HUES48 (cell line): ENCODE data around the gene CYP27B1.

Experiments
- H3K27ac ChIP-seq: one replicate; pipeline ENCODE4 v1.7.0; 2013; ENCODE audit warnings: low read depth, low read length, inconsistent platforms
- H3K27me3 ChIP-seq: 2 replicates; pipeline ENCODE4 v1.6.1; 2013; ENCODE audit warnings: mild to moderate bottlenecking, low read length; ENCODE audit not compliant: control insufficient read depth, insufficient read depth
- H3K36me3 ChIP-seq: 2 replicates; pipeline ENCODE4 v1.6.1; 2013; ENCODE audit warnings: low read length; ENCODE audit not compliant: control insufficient read depth, insufficient read depth
- H3K4me1 ChIP-seq: 2 replicates; pipeline ENCODE4 v1.6.1; 2013; ENCODE audit warnings: mild to moderate bottlenecking, low read length; ENCODE audit not compliant: control insufficient read depth, insufficient read depth
- H3K4me3 ChIP-seq: 2 replicates; pipeline ENCODE4 v1.5.1; 2013; ENCODE audit warnings: mild to moderate bottlenecking, low read depth, low read length
- H3K9ac ChIP-seq: 2 replicates; pipeline ENCODE4 v1.6.1; 2013; ENCODE audit warnings: mild to moderate bottlenecking, low read depth, low read length, moderate library complexity
- H3K9me3 ChIP-seq: 2 replicates; pipeline ENCODE4 v1.6.1; 2013; ENCODE audit warnings: low read length; ENCODE audit not compliant: control insufficient read depth, insufficient read depth

CYP27B1 gene

GRCh38 chr12:57739387-57739786, 27.5 kb downstream of the CYP27B1 start:
- no peak overlapping the region for H3K9ac ChIP-seq
- no peaks in the 10 kb centered on the region for H3K36me3 ChIP-seq
- H3K27ac ChIP-seq = no peak overlapping the region
- no peak overlapping the region for H3K4me3 ChIP-seq
- H3K27me3 ChIP-seq = peaks cover 83% of the 10 kb centered on the region
- peaks cover 17% of the 10 kb centered on the region for H3K4me1 ChIP-seq
- no peaks in the 10 kb centered on the region for H3K9me3 ChIP-seq

DNA sequence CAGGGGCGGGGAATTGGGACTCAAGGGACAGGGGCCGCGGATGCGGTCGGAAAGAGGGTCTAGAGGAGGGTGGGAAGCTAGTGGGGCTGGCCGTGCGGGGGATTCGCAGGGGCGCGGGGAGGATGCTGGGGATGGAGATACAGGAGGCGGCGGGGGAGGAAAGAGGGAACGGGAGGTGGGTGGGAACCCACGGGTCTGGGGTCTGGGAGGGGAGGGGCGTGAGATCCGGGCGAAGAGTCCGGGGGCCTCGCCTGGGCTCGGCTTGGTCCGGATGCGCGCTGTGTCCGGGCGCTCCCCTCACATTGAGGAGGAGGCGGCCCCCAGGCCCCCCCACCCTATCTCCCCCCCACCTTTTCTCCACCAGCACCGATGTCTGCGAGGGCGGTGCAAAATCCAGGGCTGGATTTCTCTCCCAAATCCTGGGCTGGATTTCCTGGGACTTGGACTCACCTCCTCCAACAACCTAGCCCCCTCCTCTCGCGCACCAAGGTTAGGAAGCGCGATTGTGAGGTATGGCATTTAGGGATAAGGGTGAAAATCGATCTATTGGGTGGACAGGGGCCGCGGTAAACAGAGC, 28.1 kb downstream of the CYP27B1 start, which contains the start of gene AGAP2:
AGAP2 (minus strand) TSS at position 82 of the 577 bp plus-strand sequence. CDS start 496 bp downstream, outside the sequence.
- no peaks in the 10 kb centered on the region for H3K9me3 ChIP-seq
- H3K36me3 ChIP-seq = no peaks in the 10 kb centered on the region
- H3K27ac ChIP-seq = no peak within 1 kb of the TSS
- peaks cover 17% of the 10 kb centered on the region for H3K4me1 ChIP-seq
- peaks cover 89% of the 10 kb centered on the region for H3K27me3 ChIP-seq
- no peak within 1 kb of the TSS for H3K9ac ChIP-seq
- H3K4me3 ChIP-seq = peak within 1 kb of the TSS; percentile 54

GRCh38 chr12:57737467-57738460, 29.1 kb downstream of the CYP27B1 start:
- peaks cover 98% of the 10 kb centered on the region for H3K27me3 ChIP-seq

GRCh38 chr12:57736741-57737466, 30.0 kb downstream of the CYP27B1 start:
- no peak overlapping the region for H3K9ac ChIP-seq
- peaks cover 99% of the 10 kb centered on the region for H3K27me3 ChIP-seq
- peak overlapping the region; percentile 47; the same call in 1 of the 2 replicates for H3K4me3 ChIP-seq
- no peaks in the 10 kb centered on the region for H3K9me3 ChIP-seq
- no peak overlapping the region for H3K27ac ChIP-seq
- no peaks in the 10 kb centered on the region for H3K36me3 ChIP-seq
- H3K4me1 ChIP-seq = peaks cover 17% of the 10 kb centered on the region

More at GRCh38 chr12:57737467-57738460, 29.1 kb downstream of the CYP27B1 start:
- no peaks in the 10 kb centered on the region for H3K36me3 ChIP-seq
- no peak overlapping the region for H3K27ac ChIP-seq
- H3K9me3 ChIP-seq = no peaks in the 10 kb centered on the region
- H3K4me1 ChIP-seq = peaks cover 17% of the 10 kb centered on the region
- H3K4me3 ChIP-seq = peak overlapping the region; percentile 47
- no peak overlapping the region for H3K9ac ChIP-seq

DNA sequence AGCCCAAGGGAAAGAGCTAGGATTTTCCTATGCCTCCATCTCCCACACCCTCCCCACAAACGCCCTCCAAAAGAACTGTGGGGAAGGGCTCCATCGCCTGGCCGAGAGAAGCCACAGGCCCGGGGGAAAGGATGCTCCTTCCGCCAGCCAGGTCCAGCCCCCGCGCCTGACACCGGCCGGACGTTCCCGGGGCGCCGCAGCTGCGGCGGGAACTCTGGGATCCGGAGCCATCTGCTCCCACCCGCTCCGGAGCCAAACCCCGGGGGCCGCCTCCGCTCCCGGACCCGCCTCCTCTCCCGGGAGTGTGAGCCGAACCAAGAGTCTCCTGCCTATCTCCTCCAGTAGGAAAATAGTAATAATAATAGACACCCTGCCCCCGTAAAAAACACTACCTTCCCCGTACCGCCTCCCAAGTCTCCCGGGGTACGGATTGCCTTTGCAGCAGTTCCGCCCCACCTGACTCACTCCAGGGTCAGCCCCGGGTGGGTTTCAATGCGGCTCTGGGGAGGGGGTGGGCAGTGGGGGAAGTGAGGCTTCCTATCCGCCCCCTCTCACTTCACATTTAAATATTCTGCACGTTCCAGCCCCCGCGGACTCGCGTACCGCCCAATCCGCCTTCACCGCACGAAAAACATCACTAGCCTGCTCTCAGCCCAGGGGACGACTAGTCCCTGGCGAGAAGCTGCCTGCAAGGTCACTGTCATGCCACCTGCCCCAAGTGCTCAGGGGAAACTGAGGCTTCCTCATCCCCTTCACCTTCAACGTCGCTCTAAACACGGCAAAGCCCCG, 30.7 kb downstream of the CYP27B1 start:
- H3K27me3 ChIP-seq = peaks cover 99% of the 10 kb centered on the region

DNA sequence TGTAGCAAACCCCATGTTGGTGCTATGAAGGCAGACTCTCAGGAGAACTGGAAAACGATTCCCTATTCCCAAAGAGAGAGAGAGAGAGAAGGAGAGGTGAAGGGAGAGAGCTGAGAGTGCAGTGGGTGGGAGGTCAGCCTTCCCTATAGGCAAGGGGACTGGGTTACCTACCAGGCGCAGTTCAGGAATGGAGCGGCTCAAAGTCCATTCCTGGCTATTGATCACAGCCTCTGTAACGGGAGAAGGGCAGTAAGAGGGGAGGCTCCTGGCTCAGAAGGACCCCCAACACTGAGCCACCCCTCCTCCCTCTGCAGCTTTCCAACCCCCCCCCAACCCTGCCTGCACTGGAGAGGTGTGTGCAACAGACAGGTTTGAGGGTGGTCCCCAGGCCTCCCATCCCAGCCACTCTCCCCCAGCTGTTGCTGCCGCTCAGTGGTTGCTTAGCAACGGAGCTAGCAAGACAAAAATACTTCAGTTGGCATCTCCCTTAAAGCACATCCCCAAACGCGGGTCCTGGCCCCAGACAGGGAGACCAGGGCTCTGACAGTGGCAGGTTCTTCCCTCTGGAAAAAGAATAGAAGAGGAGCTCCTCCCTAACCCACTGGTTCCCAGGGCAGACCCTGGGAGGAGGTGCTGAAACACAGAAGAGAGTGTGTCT, 31.6 kb downstream of the CYP27B1 start:
- H3K27ac ChIP-seq = no peak overlapping the region
- peaks cover 99% of the 10 kb centered on the region for H3K27me3 ChIP-seq
- no peaks in the 10 kb centered on the region for H3K9me3 ChIP-seq
- no peaks in the 10 kb centered on the region for H3K36me3 ChIP-seq
- H3K9ac ChIP-seq = no peak overlapping the region
- peak overlapping the region; percentile 47 for H3K4me3 ChIP-seq
- peaks cover 17% of the 10 kb centered on the region for H3K4me1 ChIP-seq

More for the DNA sequence above, 30.7 kb downstream of the CYP27B1 start:
- no peak overlapping the region for H3K9ac ChIP-seq
- H3K27ac ChIP-seq = no peak overlapping the region
- H3K9me3 ChIP-seq = no peaks in the 10 kb centered on the region
- no peaks in the 10 kb centered on the region for H3K36me3 ChIP-seq
- peak overlapping the region; percentile 47 for H3K4me3 ChIP-seq
- peaks cover 17% of the 10 kb centered on the region for H3K4me1 ChIP-seq

- Histone ChIP-seq H3K4me1 (peaks cover 15% of the 10 kb centered on the region), H3K4me3 (no peak overlapping the region), H3K27ac (no peak overlapping the region), H3K36me3 (no peaks in the 10 kb centered on the region), H3K27me3 (peaks cover 99% of the 10 kb centered on the region), H3K9ac (no peak overlapping the region), H3K9me3 (no peaks in the 10 kb centered on the region)
These were observed 32.3 kb downstream of the CYP27B1 start for GRCh38 chr12:57734591-57734990.

DNA sequence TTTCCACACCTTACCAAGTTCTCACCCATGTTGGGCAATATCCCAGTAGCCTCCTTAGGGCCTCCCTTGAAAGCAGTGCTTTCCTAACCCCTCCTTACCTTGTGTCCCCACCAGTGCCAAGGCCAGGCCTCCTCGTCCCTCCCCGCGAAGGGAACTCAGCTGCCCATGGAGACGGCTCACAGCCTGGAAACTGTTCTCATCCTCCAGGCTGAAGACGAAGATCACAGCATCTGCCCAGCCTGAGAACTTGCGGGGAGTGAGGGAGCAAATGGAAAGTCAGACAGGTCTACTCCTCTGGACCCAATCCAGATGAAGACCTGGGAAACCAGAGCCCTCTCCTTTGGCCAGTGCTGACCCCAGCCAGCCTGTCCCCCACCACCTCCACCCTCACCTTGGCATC, 33.0 kb downstream of the CYP27B1 start:
- peaks cover 98% of the 10 kb centered on the region for H3K27me3 ChIP-seq
- no peak overlapping the region for H3K27ac ChIP-seq

DNA sequence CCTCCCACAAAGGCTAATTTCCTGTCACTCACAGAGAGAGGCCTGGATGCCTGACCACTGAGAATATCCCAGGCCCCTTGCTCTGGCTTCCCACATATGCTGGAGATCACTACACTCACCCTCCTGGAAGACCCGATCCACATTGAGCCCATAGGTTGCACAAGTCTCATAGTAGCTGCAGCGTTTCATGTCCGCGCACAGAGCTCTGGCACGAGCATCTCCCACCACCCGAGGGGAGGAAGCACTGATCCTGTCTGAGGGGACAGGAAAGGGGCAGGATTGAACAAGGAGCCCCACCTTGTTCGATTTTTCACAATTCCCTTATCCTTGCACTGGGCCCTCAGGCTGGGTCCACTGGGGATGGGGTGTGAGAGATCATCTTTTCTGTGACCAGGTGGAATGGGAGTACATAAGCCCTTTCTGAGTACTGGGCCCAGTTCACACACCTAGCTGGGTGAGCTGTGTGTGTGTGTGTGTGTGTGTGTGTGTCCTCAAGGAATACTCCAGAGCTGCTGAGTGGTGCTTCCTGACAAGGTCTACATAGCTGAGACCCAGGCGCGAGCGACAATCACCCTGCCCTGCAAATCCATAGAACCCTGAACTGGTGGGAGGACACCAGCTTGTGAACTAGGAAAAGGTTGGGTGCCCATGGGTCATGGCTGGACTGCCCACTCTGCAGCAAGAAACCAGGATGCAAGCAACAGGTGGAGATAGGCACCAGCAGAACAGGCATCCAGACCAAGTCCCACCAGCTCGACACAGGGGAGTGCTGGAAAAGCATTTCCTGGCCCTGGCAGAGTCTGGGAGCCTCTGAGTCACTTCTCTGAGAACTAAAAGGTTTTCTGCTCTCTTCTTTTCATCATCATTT, 33.9 kb downstream of the CYP27B1 start:
- H3K9ac ChIP-seq = no peak overlapping the region
- H3K27ac ChIP-seq = no peak overlapping the region
- no peak overlapping the region for H3K4me3 ChIP-seq
- peaks cover 98% of the 10 kb centered on the region for H3K27me3 ChIP-seq
- H3K36me3 ChIP-seq = no peaks in the 10 kb centered on the region
- no peaks in the 10 kb centered on the region for H3K9me3 ChIP-seq
- peaks cover 9% of the 10 kb centered on the region for H3K4me1 ChIP-seq

More for the DNA sequence above, 33.0 kb downstream of the CYP27B1 start:
- Histone ChIP-seq H3K4me1 (peaks cover 9% of the 10 kb centered on the region), H3K36me3 (no peaks in the 10 kb centered on the region), H3K4me3 (no peak overlapping the region), H3K9me3 (no peaks in the 10 kb centered on the region), H3K9ac (no peak overlapping the region)
